Panc1 (cell line): ENCODE data around the gene FOXP2.

Experiments used
- CTCF ChIP-seq: fragments of 450-650 bp; IDR thresholded peaks from 2 replicates; pipeline ENCODE4 v1.5.1; 2017; ENCODE audit warnings: mild to moderate bottlenecking
- POLR2AphosphoS5 ChIP-seq: IDR thresholded peaks from 2 replicates; pipeline ENCODE4 v1.6.1; 2012; ENCODE audit warnings: mild to moderate bottlenecking, low read depth, low read length, moderate library complexity

GRCh38 chr7:114527589-114527988 lies 113.0 kb downstream of the FOXP2 start:
- TF ChIP-seq CTCF (no peak), POLR2AphosphoS5 (no peak)
